Activated T-helper 2 cell treated with anti-CD3 and anti-CD28 coated beads, Interferon-gamma antibody, Interleukin-2, Interleukin-4, amounts not matched to agents 10 μg/mL and 5 μg/mL and 100 μg/mL, durations not matched to agents 14 hours and 24 hours and 36 hours (primary cell): ENCODE measurements around the gene DIS3L. TPM values are rescaled to one million over a fixed set of nuclear protein-coding genes. Genes with fewer than 3 reads are reported as not detected.
"Not testable (repeated sequence)": the region's sequence is repeated elsewhere in the genome, so short reads cannot be mapped to it uniquely, and the experiment has no call there.

ENCODE experiments used
- DNase-seq: peaks from one replicate; pipeline ENCODE4 v3.0.0; 2021; ENCODE audit warnings: low spot score
- H3K27ac Mint-ChIP-seq: one replicate; pipeline ENCODE4 v1.8.0; 2021; ENCODE audit warnings: mixed read lengths
- H3K27me3 Mint-ChIP-seq: one replicate; pipeline ENCODE4 v1.8.0; 2021; ENCODE audit warnings: low read depth, mixed read lengths
- H3K36me3 Mint-ChIP-seq: one replicate; pipeline ENCODE4 v1.8.0; 2021; ENCODE audit warnings: low read depth, mixed read lengths
- H3K4me1 Mint-ChIP-seq: one replicate; pipeline ENCODE4 v1.8.0; 2021; ENCODE audit warnings: low read depth, mixed read lengths
- H3K4me3 Mint-ChIP-seq: one replicate; pipeline ENCODE4 v1.8.0; 2021; ENCODE audit warnings: low read depth, mild to moderate bottlenecking, moderate library complexity, mixed read lengths
- H3K9me3 Mint-ChIP-seq: one replicate; pipeline ENCODE4 v1.8.0; 2021; ENCODE audit warnings: mixed read lengths
- intact Hi-C: fragments of 100-400 bp; cut with micrococcal nuclease; formaldehyde crosslinking; loops from one replicate; pipeline ENCODE4 v1.15.1; 2023
- total RNA-seq: library from RNA; stranded (reverse); gene quantifications from 2 replicates; pipeline ENCODE4 v1.2.3, GENCODE V29; 2022

DIS3L gene
- total RNA-seq, result 49.8 and 56.3 TPM in 2 replicates

GRCh38 chr15:66293419-66294156 lies at the start of gene DIS3L:
Gene DIS3L (plus strand): TSS chr15:66293568. CDS start chr15:66293597, 29 bp downstream.
- peak within 1 kb of the TSS; percentile 92 for H3K27ac Mint-ChIP-seq
- no peaks in the 10 kb centered on the region for H3K9me3 Mint-ChIP-seq
- peak; percentile 71 for DNase-seq
- H3K36me3 Mint-ChIP-seq, result peaks cover 23% of the 10 kb centered on the region
- H3K4me3 Mint-ChIP-seq, result peak within 1 kb of the TSS; percentile 89
- H3K27me3 Mint-ChIP-seq, result no peaks in the 10 kb centered on the region
- peaks cover 45% of the 10 kb centered on the region for H3K4me1 Mint-ChIP-seq
- intact Hi-C loops, result loop anchor here (2.0 to 10.0 kb wide), 2 partner anchors 205 to 409 kb away; no protein-coding TSS in a partner anchor

GRCh38 chr15:66245832-66246231 lies 47.5 kb upstream of the DIS3L start:
- peaks cover 58% of the 10 kb centered on the region for H3K27me3 Mint-ChIP-seq
- DNase-seq, H3K36me3 Mint-ChIP-seq, H3K4me3 Mint-ChIP-seq, H3K9me3 Mint-ChIP-seq, intact Hi-C loops, H3K27ac Mint-ChIP-seq, H3K4me1 Mint-ChIP-seq: not testable (repeated sequence)

- no peak for DNase-seq
- Mint-ChIP-seq H3K27me3 (peaks cover 65% of the 10 kb centered on the region), H3K9me3 (no peaks in the 10 kb centered on the region), H3K27ac (no peak overlapping the region), H3K4me1 (no peaks in the 10 kb centered on the region), H3K36me3 (no peaks in the 10 kb centered on the region), H3K4me3 (no peak overlapping the region)
- intact Hi-C loops, result no loop called here
Observed at GRCh38 chr15:66246937-66247336, 46.4 kb upstream of the DIS3L start.

GRCh38 chr15:66249605-66250174 lies 43.7 kb upstream of the DIS3L start:
- Mint-ChIP-seq H3K4me1 (peaks cover 7% of the 10 kb centered on the region), H3K27me3 (peaks cover 71% of the 10 kb centered on the region), H3K36me3 (no peaks in the 10 kb centered on the region), H3K4me3 (no peak overlapping the region), H3K9me3 (no peaks in the 10 kb centered on the region), H3K27ac (no peak overlapping the region)
- no peak for DNase-seq
- intact Hi-C loops, result no loop called here

GRCh38 chr15:66251065-66251789 lies 42.1 kb upstream of the DIS3L start:
- peaks cover 7% of the 10 kb centered on the region for H3K4me1 Mint-ChIP-seq
- no peaks in the 10 kb centered on the region for H3K9me3 Mint-ChIP-seq
- H3K27me3 Mint-ChIP-seq, result peaks cover 79% of the 10 kb centered on the region
- H3K4me3 Mint-ChIP-seq, result peak overlapping the region; percentile 19
- intact Hi-C loops, result no loop called here
- no peak overlapping the region for H3K27ac Mint-ChIP-seq
- H3K36me3 Mint-ChIP-seq, result no peaks in the 10 kb centered on the region
- no peak for DNase-seq

GRCh38 chr15:66251790-66252684 lies 41.3 kb upstream of the DIS3L start:
- intact Hi-C loops, result no loop called here
- Mint-ChIP-seq H3K4me3 (peak overlapping the region; percentile 46), H3K9me3 (no peaks in the 10 kb centered on the region), H3K27me3 (peaks cover 83% of the 10 kb centered on the region), H3K27ac (no peak overlapping the region), H3K36me3 (no peaks in the 10 kb centered on the region), H3K4me1 (peaks cover 7% of the 10 kb centered on the region)
- DNase-seq, result peak; percentile 28

GRCh38 chr15:66252685-66253417 lies 40.5 kb upstream of the DIS3L start:
- no peak overlapping the region for H3K27ac Mint-ChIP-seq
- no peaks in the 10 kb centered on the region for H3K36me3 Mint-ChIP-seq
- H3K4me1 Mint-ChIP-seq, result peaks cover 7% of the 10 kb centered on the region
- peak overlapping the region; percentile 46 for H3K4me3 Mint-ChIP-seq
- peaks cover 84% of the 10 kb centered on the region for H3K27me3 Mint-ChIP-seq
- DNase-seq, result no peak
- intact Hi-C loops, result no loop called here
- no peaks in the 10 kb centered on the region for H3K9me3 Mint-ChIP-seq

GRCh38 chr15:66253418-66254088 lies 39.8 kb upstream of the DIS3L start, which contains the start of gene MEGF11:
Gene MEGF11 (minus strand): TSS chr15:66253750. CDS start chr15:66128403, 125,347 bp downstream.
- DNase-seq, result no peak
- peak within 1 kb of the TSS; percentile 71 for H3K4me3 Mint-ChIP-seq

GRCh38 chr15:66254089-66254950 lies 39.0 kb upstream of the DIS3L start:
- DNase-seq, result no peak
- H3K4me3 Mint-ChIP-seq, result peak overlapping the region; percentile 71
- no peaks in the 10 kb centered on the region for H3K36me3 Mint-ChIP-seq
- H3K27me3 Mint-ChIP-seq, result peaks cover 74% of the 10 kb centered on the region
- H3K27ac Mint-ChIP-seq, result no peak overlapping the region
- H3K9me3 Mint-ChIP-seq, result no peaks in the 10 kb centered on the region
- H3K4me1 Mint-ChIP-seq, result peaks cover 7% of the 10 kb centered on the region
- intact Hi-C loops, result no loop called here

More at GRCh38 chr15:66253418-66254088, 39.8 kb upstream of the DIS3L start, which contains the start of gene MEGF11:
- H3K27ac Mint-ChIP-seq, result no peak within 1 kb of the TSS
- peaks cover 7% of the 10 kb centered on the region for H3K4me1 Mint-ChIP-seq
- intact Hi-C loops, result no loop called here
- H3K36me3 Mint-ChIP-seq, result no peaks in the 10 kb centered on the region
- no peaks in the 10 kb centered on the region for H3K9me3 Mint-ChIP-seq
- H3K27me3 Mint-ChIP-seq, result peaks cover 80% of the 10 kb centered on the region

- H3K9me3 Mint-ChIP-seq, result no peaks in the 10 kb centered on the region
- peak overlapping the region; percentile 14 for H3K4me3 Mint-ChIP-seq
- H3K27me3 Mint-ChIP-seq, result peaks cover 70% of the 10 kb centered on the region
- no peaks in the 10 kb centered on the region for H3K36me3 Mint-ChIP-seq
- no peak for DNase-seq
- intact Hi-C loops, result no loop called here
- peaks cover 7% of the 10 kb centered on the region for H3K4me1 Mint-ChIP-seq
- H3K27ac Mint-ChIP-seq, result no peak overlapping the region
Observed at GRCh38 chr15:66254951-66255676, 38.3 kb upstream of the DIS3L start.
